ENCODE results near the gene UAP1L1. TPM values are rescaled to one million over a fixed set of nuclear protein-coding genes. Genes with fewer than 3 reads are reported as not detected.

UAP1L1 gene
- total RNA-seq, 1 experiment from 2014 or later: 6.6 TPM

GRCh38 chr9:137052998-137053943 is 24.0 kb upstream of the UAP1L1 start:
- no peak overlapping the region for H2BK12ac ChIP-seq (ENCODE audit: insufficient read length, low read depth, low read length)
- H4K20me1 ChIP-seq (ENCODE audit: control insufficient read depth, insufficient read depth, insufficient read length): no peaks in the 10 kb centered on the region
- peak overlapping the region; percentile 2 for H3K4me2 ChIP-seq (ENCODE audit: insufficient read depth, insufficient read length, low read length)
- no peak overlapping the region for H3K9ac ChIP-seq (ENCODE audit: extremely low read depth, insufficient read length, low read length)
- peak; percentile 49 for DNase-seq
- H3K27ac ChIP-seq (ENCODE audit: insufficient read length, low read depth, low read length): no peak overlapping the region
- Mint-ChIP-seq H3K27me3 (ENCODE audit: low read depth) (peaks cover 70% of the 10 kb centered on the region), H3K9me3 (no peaks in the 10 kb centered on the region), H3K4me1 (peaks cover 2 to 11% of the 10 kb centered on the region in 2 experiments), H3K4me3 (peak overlapping the region in 1 of 2 experiments; percentile 40; a peak in 1 of 5 replicates), H3K27ac (no peak overlapping the region), H3K36me3 (ENCODE audit: insufficient read depth in 1 of 3, low read depth in 3 of 3) (no peaks in the 10 kb centered on the region)
- peaks cover 6% of the 10 kb centered on the region for H3K23me2 ChIP-seq (ENCODE audit: insufficient read length, low read depth, low read length, poor library complexity, severe bottlenecking)
- no CpG with 5 or more reads among the region's 71 CpGs for WGBS (ENCODE audit: extremely low coverage, insufficient read length, low lambda C conversion rate)
- no peak overlapping the region for H2BK20ac ChIP-seq (ENCODE audit: low read depth, low read length, poor library complexity, severe bottlenecking)
- H3K23ac ChIP-seq (ENCODE audit: insufficient read length, low read depth, low read length): no peak overlapping the region
- no peaks in the 10 kb centered on the region for H3K9me3 ChIP-seq (ENCODE audit: control insufficient read depth, low read depth, low read length)
- peaks cover 4% of the 10 kb centered on the region; the same call in 1 of the 2 replicates for H3K27me3 ChIP-seq (ENCODE audit: insufficient read depth, low read length)
- no peak overlapping the region for H2BK120ac ChIP-seq (ENCODE audit: low read depth, low read length, poor library complexity, severe bottlenecking)
- H2BK15ac ChIP-seq (ENCODE audit: low read depth, low read length): no peak overlapping the region
- no peak overlapping the region for H3K18ac ChIP-seq (ENCODE audit: insufficient read length, low read depth, low read length)
- H4K5ac ChIP-seq (ENCODE audit: insufficient read length, low read depth, low read length): no peak overlapping the region
- H2BK5ac ChIP-seq (ENCODE audit: insufficient read length, low read length): no peak overlapping the region
- no peaks in the 10 kb centered on the region for H3K79me1 ChIP-seq (ENCODE audit: insufficient read depth, low read depth, low read length, poor library complexity, severe bottlenecking)
- H3K4ac ChIP-seq (ENCODE audit: low read depth, low read length): no peak overlapping the region
- no peak overlapping the region for H4K8ac ChIP-seq (replicated peaks; ENCODE audit: insufficient read length, low read depth, low read length)
- H3T11ph ChIP-seq (ENCODE audit: low read length): no peak overlapping the region
- H2AK5ac ChIP-seq (ENCODE audit: insufficient read length, low read length): no peak overlapping the region
- H3K79me2 ChIP-seq (ENCODE audit: insufficient read depth, low read length): no peaks in the 10 kb centered on the region
- H3K4me1 ChIP-seq (ENCODE audit: insufficient read depth, low read length): no peaks in the 10 kb centered on the region
- H4K91ac ChIP-seq (ENCODE audit: insufficient read length, low read depth, low read length): no peak overlapping the region
- no peak for TF ChIP-seq CTCF (conservative IDR thresholded peaks at IDR 0.05)
- H3K14ac ChIP-seq (ENCODE audit: insufficient read depth, low read length): no peak overlapping the region
- H2AFZ ChIP-seq (ENCODE audit: low read length): no peak overlapping the region
- no peak overlapping the region for H3K56ac ChIP-seq (ENCODE audit: insufficient read length, low read depth, low read length)

Measured in H9 (cell line).